PC-3 (cell line): ENCODE measurements around the gene CHD2.

Source experiments
- CTCF ChIP-seq: fragments of 300-600 bp; sonication (generic); conservative IDR thresholded peaks from 2 replicates; pipeline ENCODE4 v1.5.1; 2017; ENCODE audit warnings: antibody characterized with exemption, low read depth, mild to moderate bottlenecking, low read length
- EZH2 ChIP-seq: fragments of 300-600 bp; sonication (generic); IDR thresholded peaks from one replicate; pipeline ENCODE4 v1.6.1; 2017; ENCODE audit warnings: antibody characterized with exemption, mild to moderate bottlenecking, low read length; ENCODE audit not compliant: unreplicated experiment

- TF ChIP-seq CTCF (no peak), EZH2 (no peak)
Observed at GRCh38 chr15:92989470-92989869, 89.3 kb downstream of the CHD2 start.
